SW480 (cell line): ENCODE measurements around the gene DPEP1.
"Not testable (repeated sequence)": the region's sequence is repeated elsewhere in the genome, so short reads cannot be mapped to it uniquely, and the experiment has no call there.

Experiments
- DNase-seq: peaks from one replicate; pipeline ENCODE4 v3.0.0-alpha.2; 2016; ENCODE audit warnings: low spot score

The DPEP1 gene

GRCh38 chr16:89613231-89613953 is at the start of gene DPEP1:
TSS of gene DPEP1 (plus strand) at chr16:89613642. CDS start at chr16:89630411, 16,769 bp downstream.
- DNase-seq: no peak

GRCh38 chr16:89564476-89565255 is 48.8 kb upstream of the DPEP1 start:
- DNase-seq: peak; percentile 25

GRCh38 chr16:89565256-89565505 is 48.3 kb upstream of the DPEP1 start:
- no peak for DNase-seq

GRCh38 chr16:89565506-89566372 is 47.7 kb upstream of the DPEP1 start:
- peak; percentile 64 for DNase-seq

- DNase-seq: no peak
These were observed 45.5 kb upstream of the DPEP1 start for GRCh38 chr16:89567656-89568594.

GRCh38 chr16:89569506-89570341 is 43.7 kb upstream of the DPEP1 start:
- DNase-seq: no peak

- DNase-seq: no peak
These were observed 43.0 kb upstream of the DPEP1 start for GRCh38 chr16:89570342-89570923.

- DNase-seq: not testable (repeated sequence)
These were observed 42.4 kb upstream of the DPEP1 start for GRCh38 chr16:89570983-89571598.

GRCh38 chr16:89571636-89572035 is 41.8 kb upstream of the DPEP1 start:
- DNase-seq: no peak

GRCh38 chr16:89572073-89572484 is 41.4 kb upstream of the DPEP1 start:
- DNase-seq: no peak

- no peak for DNase-seq
These were observed 40.8 kb upstream of the DPEP1 start for GRCh38 chr16:89572485-89573205.

GRCh38 chr16:89573826-89574680 is 39.4 kb upstream of the DPEP1 start:
- DNase-seq: no peak

GRCh38 chr16:89574681-89575246 is 38.7 kb upstream of the DPEP1 start:
- peak; percentile 77 for DNase-seq

- DNase-seq: peak; percentile 25
These were observed 37.9 kb upstream of the DPEP1 start, which contains the start of gene CPNE7 for GRCh38 chr16:89575247-89576152. TSS of gene CPNE7 (plus strand) at chr16:89575758. CDS start at chr16:89575898, 140 bp downstream.

GRCh38 chr16:89576153-89577054 is 37.0 kb upstream of the DPEP1 start:
- no peak for DNase-seq
